ENCODE data around the gene UBAC2.

Gene UBAC2

DNA sequence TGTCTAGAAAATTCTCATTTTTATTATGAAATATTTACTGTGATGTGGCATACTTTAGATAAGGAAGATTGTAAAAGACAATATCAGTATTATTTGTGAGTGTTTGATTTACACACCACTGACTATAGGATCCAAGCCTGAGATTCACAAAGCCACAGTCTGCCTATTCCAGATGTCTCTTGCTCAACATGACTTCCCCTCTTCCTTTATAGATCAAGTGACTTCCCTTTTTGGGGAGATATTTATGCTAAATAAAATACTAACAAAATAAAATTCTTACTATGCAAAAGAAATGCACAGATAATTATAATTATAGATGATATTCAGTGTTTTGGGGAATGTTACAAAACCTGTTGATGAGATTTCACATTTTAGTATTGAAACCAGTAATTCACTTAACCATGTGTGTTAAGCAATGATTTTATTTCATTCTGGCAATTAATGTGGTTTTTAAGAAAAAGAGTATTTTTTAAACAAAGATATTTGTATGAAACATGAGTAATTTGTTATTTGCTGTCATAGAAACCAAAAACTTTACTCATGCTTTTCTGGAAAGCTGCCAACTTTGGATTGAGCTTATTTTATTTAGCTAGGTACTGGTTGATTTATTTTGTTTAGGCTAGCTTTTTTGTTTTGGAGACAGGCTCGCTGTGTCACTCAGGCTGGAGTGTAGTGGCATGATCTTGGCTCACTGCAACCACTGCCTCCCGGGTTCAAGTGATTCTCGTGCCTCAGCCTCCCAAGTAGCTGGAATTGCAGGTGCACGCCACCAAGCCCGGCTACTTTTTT is 120.2 kb downstream of the UBAC2 start:
- H3K27ac Mint-ChIP-seq: no peak overlapping the region
- DNase-seq: no peak
- CTCF ChIA-PET: interaction anchor here (0.9 to 2.0 kb wide), 2 partner anchors 49 to 51 kb away, joined by 3 to 12 read pairs; no protein-coding TSS in a partner anchor
- H3K27me3 Mint-ChIP-seq: no peaks in the 10 kb centered on the region
- no peak overlapping the region for H3K4me3 Mint-ChIP-seq
- H3K4me1 Mint-ChIP-seq: peaks cover 66% of the 10 kb centered on the region
- H3K9me3 Mint-ChIP-seq: no peaks in the 10 kb centered on the region
- H3K36me3 Mint-ChIP-seq: peaks cover 51% of the 10 kb centered on the region

DNA sequence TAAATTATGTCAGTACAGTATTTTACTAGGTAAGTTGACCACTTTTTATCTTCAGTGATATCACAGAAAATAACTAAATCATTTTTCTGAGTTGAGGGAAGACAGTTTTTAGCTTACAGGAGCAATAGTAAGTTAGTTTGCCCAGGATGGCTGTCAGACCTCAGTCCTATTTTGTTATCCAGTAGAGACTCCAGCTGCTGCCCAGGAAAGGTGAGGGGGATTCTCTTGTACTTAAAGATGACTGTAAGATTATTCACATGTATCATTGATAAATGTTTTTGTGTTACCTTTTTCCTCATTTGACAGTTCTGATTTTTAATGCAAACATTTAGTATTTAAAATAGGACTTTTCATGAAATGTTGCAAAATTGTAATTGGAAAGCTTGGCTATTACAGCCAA is 121.1 kb downstream of the UBAC2 start:
- Mint-ChIP-seq H3K27me3 (no peaks in the 10 kb centered on the region), H3K4me3 (no peak overlapping the region), H3K36me3 (peaks cover 50% of the 10 kb centered on the region), H3K9me3 (no peaks in the 10 kb centered on the region), H3K4me1 (peaks cover 66% of the 10 kb centered on the region), H3K27ac (peak overlapping the region; percentile 91)
- CTCF ChIA-PET: interaction anchor here (0.8 to 2.5 kb wide), 7 partner anchors 16 to 115 kb away, joined by 3 to 12 read pairs (median 4); no protein-coding TSS in a partner anchor
- no peak for DNase-seq

DNA sequence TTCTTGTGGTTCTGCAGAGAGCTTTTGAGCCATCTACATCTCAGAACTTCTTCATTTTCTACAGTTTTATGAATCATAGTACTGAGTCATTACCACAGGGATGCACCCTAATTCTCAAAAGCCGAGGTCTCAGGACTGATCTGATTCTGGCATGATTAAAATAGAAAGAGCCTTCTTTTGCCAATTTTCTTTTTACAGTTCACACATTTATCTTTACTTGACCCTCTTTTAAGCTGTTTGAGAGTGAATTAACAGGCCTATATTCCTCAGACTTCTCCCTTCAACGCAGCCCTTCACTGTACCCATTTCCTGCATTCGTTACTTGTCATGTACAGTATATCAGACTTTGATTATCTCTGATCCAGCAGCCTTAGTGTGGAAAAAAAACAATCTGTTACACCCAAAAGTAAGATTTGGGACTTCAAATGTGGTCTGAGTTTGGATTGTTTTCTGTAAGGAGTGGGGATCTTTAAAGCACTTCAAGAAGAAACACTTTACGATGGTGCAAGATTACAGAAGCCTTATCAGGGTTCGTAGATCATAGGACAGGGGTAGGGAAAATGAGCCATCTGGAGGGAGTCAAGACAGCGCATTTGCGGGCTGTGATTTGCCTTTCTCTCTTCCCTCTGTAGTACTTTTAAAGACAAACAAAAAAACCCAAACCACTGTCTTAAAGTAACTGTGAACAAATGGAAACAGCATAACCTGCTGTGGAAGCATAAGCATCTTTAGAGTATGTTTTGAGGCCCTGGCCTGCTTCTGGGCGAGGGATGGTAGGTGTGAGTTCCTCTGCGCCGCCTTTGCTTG is 121.8 kb downstream of the UBAC2 start:
- CTCF ChIA-PET: interaction anchor here (0.8 to 2.5 kb wide), 7 partner anchors 16 to 115 kb away, joined by 3 to 12 read pairs (median 4); no protein-coding TSS in a partner anchor
- Mint-ChIP-seq H3K27me3 (no peaks in the 10 kb centered on the region), H3K4me3 (peak overlapping the region; percentile 16), H3K9me3 (no peaks in the 10 kb centered on the region), H3K4me1 (peaks cover 64% of the 10 kb centered on the region), H3K36me3 (peaks cover 48% of the 10 kb centered on the region), H3K27ac (peak overlapping the region; percentile 91)
- DNase-seq: peak; percentile 48

DNA sequence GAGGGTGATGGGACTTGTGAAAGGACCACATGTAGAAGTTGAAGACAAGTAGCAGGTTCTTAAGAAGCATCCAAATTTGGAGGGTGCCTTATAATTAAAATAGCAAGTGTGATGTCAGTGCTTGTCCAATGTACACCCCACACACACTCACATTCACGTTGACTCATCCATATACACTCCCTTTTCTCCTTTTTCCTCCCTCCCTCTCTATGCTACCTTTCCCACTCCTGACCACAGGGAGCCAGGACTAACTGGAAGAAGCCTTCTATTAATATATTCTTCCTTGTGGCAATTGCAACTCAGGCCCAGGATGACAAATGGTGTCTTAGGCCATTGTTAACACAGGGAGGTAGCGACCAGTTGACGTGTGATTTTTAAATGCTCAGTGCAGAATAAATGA is 122.8 kb downstream of the UBAC2 start:
- peaks cover 49% of the 10 kb centered on the region for H3K36me3 Mint-ChIP-seq
- no peak for DNase-seq
- CTCF ChIA-PET: interaction anchor here (1.2 to 2.5 kb wide), 4 partner anchors 29 to 57 kb away, joined by 3 to 12 read pairs (median 4); no protein-coding TSS in a partner anchor
- no peaks in the 10 kb centered on the region for H3K9me3 Mint-ChIP-seq
- peak overlapping the region; percentile 91 for H3K27ac Mint-ChIP-seq
- peak overlapping the region; percentile 23 for H3K4me3 Mint-ChIP-seq
- peaks cover 64% of the 10 kb centered on the region for H3K4me1 Mint-ChIP-seq
- H3K27me3 Mint-ChIP-seq: no peaks in the 10 kb centered on the region

DNA sequence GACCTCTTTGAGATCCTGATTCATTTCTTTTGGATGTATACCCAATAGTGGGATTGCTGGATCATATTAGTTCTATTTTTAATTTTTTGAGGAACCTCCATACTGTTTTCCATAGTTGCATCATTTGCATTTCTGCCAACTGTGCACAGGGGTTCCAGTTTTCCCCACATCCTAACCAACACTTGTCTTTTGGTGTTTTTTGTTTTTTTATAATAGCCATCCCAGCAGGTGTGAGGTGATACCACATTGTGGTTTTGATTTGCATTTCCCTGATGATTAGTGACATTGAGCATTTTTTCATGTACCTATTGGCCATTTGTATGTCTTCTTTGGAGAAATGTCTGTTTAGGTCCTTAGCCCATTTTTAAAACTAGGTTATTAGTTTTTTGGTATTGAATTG is 125.4 kb downstream of the UBAC2 start:
- CTCF ChIA-PET: no interaction called here
- no peak overlapping the region for H3K4me3 Mint-ChIP-seq
- no peaks in the 10 kb centered on the region for H3K9me3 Mint-ChIP-seq
- H3K27ac Mint-ChIP-seq: no peak overlapping the region
- peaks cover 57% of the 10 kb centered on the region for H3K4me1 Mint-ChIP-seq
- no peaks in the 10 kb centered on the region for H3K27me3 Mint-ChIP-seq
- peaks cover 61% of the 10 kb centered on the region for H3K36me3 Mint-ChIP-seq
- DNase-seq: no peak

DNA sequence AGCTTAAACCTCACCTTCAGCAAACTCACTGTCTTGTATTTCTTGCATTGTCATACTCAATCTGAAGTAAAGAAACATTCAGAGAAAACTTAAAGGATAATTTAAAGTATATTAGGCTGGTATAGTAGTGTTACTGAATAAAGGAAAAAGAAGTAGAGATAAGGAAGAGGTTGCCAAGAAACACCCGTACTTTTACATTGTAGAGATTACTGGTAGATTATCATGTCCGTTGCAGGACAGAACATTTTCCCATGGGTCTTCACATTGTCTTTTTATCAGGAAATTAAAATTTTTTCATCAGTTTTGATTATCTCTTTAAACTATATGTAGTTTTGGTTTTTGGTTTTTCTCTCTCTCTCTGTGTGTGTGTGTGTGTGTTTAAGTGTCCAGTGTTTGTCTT is 126.5 kb downstream of the UBAC2 start:
- CTCF ChIA-PET: no interaction called here
- H3K4me1 Mint-ChIP-seq: peaks cover 55% of the 10 kb centered on the region
- no peaks in the 10 kb centered on the region for H3K27me3 Mint-ChIP-seq
- H3K4me3 Mint-ChIP-seq: no peak overlapping the region
- H3K27ac Mint-ChIP-seq: no peak overlapping the region
- H3K36me3 Mint-ChIP-seq: peaks cover 72% of the 10 kb centered on the region
- DNase-seq: no peak
- no peaks in the 10 kb centered on the region for H3K9me3 Mint-ChIP-seq

DNA sequence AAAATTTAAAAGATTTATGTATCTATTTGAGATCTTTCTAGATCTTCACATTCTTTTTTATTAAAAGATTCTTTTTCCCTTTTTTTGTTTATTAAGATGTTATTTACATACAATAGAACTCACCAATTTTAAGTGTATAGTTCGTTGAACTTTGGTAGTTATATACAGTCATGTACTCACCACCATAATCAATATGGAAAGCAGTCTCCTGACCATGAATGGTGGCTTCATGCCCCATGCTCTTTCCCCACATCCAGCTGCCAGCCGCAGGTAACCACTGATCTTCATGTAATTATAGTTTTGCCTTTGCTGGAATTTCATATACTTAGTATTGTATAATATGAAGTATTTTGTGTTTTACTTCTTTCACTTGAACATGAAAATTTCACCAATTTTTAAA is 127.1 kb downstream of the UBAC2 start:
- Mint-ChIP-seq H3K36me3 (peaks cover 75% of the 10 kb centered on the region), H3K27me3 (no peaks in the 10 kb centered on the region)

DNA sequence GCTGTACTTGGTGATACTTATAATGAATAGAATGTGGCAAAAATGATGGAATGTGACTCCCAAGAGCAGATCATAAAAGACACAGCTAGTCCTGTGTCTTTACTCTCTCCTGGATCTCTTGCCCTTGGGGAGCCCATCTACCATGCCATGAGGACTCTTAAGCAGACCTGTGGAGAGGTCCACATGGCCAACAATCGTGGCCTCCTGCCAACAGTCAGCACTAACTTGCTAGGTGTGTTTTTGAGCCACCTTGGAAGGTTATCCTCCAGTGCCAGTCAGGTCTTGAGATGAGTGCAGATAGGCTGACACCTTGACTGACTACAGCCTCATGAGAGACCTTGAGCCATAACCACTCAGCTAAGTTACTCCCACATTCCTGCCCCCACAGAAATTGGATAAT is 128.8 kb downstream of the UBAC2 start:
- no peak overlapping the region for H3K4me3 Mint-ChIP-seq
- no peak for DNase-seq
- H3K36me3 Mint-ChIP-seq: peaks cover 65% of the 10 kb centered on the region
- peaks cover 36% of the 10 kb centered on the region for H3K4me1 Mint-ChIP-seq
- no peaks in the 10 kb centered on the region for H3K9me3 Mint-ChIP-seq
- CTCF ChIA-PET: interaction anchor here (0.6 to 1.5 kb wide), 2 partner anchors 12 to 57 kb away, joined by 3 to 4 read pairs; no protein-coding TSS in a partner anchor
- no peaks in the 10 kb centered on the region for H3K27me3 Mint-ChIP-seq
- H3K27ac Mint-ChIP-seq: no peak overlapping the region

More for the DNA sequence above, 127.1 kb downstream of the UBAC2 start:
- CTCF ChIA-PET: no interaction called here
- peaks cover 52% of the 10 kb centered on the region for H3K4me1 Mint-ChIP-seq
- H3K27ac Mint-ChIP-seq: no peak overlapping the region
- H3K9me3 Mint-ChIP-seq: no peaks in the 10 kb centered on the region
- DNase-seq: no peak
- no peak overlapping the region for H3K4me3 Mint-ChIP-seq

DNA sequence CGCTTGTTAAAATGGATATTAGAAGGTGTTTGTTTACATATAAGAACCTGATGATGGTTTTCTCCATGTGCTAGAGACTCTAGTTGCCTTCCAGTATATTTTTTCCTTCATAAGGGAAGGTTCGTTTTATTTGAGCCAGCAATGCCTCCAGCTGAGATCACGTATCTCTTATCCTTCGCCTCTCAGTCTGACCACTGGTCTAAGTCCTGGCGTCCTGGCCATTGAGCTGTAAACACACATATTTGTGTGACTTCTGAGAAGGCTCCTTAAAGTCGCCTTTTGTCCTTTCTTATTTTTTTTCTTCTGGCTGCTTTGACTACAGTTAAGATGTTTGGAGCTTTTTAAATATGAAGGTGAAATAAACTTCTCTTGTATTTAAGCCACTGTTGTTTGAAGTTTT is 130.3 kb downstream of the UBAC2 start:
- Mint-ChIP-seq H3K36me3 (peaks cover 59% of the 10 kb centered on the region), H3K27me3 (no peaks in the 10 kb centered on the region), H3K9me3 (no peaks in the 10 kb centered on the region), H3K4me3 (no peak overlapping the region), H3K27ac (no peak overlapping the region), H3K4me1 (peaks cover 23% of the 10 kb centered on the region)
- no peak for DNase-seq
- CTCF ChIA-PET: no interaction called here

DNA sequence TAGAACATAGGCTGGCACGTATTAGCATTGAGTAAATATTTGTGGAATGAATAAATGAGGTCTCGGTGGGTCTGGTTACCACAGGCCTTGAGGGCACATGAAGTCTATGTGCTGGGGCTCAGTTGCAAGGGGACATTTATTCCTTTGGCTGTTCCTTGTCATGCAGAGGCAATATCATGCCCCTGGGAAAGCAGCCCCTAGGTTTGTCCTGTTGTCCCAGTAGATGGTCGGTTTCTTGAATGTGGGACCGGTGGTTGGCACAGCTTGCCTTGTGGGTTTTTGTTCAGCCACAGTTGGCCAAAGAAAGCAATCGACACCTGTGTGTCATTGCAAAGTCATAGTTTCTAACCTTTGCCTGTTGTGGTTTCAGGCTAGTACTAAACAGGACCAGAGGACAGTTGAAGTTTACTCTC is 131.2 kb downstream of the UBAC2 start:
- CTCF ChIA-PET: interaction anchor here (1.1 to 1.4 kb wide), 2 partner anchors 14 to 20 kb away, joined by 3 to 4 read pairs; no protein-coding TSS in a partner anchor
- Mint-ChIP-seq H3K4me3 (no peak overlapping the region), H3K4me1 (peaks cover 19% of the 10 kb centered on the region), H3K36me3 (peaks cover 61% of the 10 kb centered on the region), H3K27me3 (no peaks in the 10 kb centered on the region), H3K27ac (no peak overlapping the region), H3K9me3 (no peaks in the 10 kb centered on the region)
- DNase-seq: no peak

DNA sequence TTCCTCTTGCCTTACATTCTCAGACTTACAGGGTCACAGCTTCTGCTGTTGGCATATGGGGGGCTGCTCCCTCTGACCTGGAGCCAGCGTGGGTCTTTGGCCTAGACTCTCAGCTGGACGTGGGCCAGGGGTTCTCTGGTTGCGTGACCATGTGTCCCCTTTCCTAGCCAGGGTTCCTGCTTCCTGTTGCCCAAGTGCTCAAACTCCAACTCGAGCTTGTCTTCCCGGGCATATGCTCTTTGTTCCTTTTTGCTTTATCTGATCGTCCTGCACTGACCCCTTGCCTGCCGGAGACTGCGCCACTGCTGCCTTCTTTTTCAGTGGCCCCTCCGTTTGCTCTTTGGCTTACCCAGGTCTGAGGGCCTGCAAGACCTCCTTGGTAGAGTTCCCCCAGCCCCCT is 131.8 kb downstream of the UBAC2 start:
- CTCF ChIA-PET: interaction anchor here (1.1 to 1.4 kb wide), 2 partner anchors 13 to 20 kb away, joined by 3 to 4 read pairs; no protein-coding TSS in a partner anchor
- peaks cover 18% of the 10 kb centered on the region for H3K4me1 Mint-ChIP-seq

DNA sequence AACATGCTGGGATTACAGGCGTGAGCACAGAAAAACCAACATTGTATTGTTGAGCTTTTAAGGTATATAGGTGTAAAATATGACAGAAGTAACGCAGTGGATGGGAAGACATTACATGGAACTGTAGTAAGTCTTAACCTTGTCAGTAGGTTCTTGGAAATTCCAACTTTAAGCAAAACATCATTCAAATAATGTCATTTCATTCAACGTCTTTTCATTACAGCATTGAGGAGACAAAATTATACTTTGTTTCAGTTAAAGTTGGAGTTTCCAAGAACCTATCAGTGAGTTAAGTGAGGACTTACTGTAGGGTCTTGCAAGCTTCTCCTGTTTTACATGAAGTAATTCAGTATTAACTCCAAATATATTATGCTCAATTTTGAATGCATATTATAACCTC is 133.6 kb downstream of the UBAC2 start:
- CTCF ChIA-PET: interaction anchor here (0.7 to 2.6 kb wide), 4 partner anchors 10 to 65 kb away, joined by 3 to 10 read pairs (median 4); no protein-coding TSS in a partner anchor
- DNase-seq: no peak
- no peaks in the 10 kb centered on the region for H3K27me3 Mint-ChIP-seq
- H3K9me3 Mint-ChIP-seq: no peaks in the 10 kb centered on the region
- H3K36me3 Mint-ChIP-seq: peaks cover 64% of the 10 kb centered on the region
- H3K4me1 Mint-ChIP-seq: peaks cover 33% of the 10 kb centered on the region
- H3K4me3 Mint-ChIP-seq: no peak overlapping the region
- no peak overlapping the region for H3K27ac Mint-ChIP-seq

More for the DNA sequence above, 131.8 kb downstream of the UBAC2 start:
- Mint-ChIP-seq H3K36me3 (peaks cover 59% of the 10 kb centered on the region), H3K27me3 (no peaks in the 10 kb centered on the region), H3K27ac (peak overlapping the region; percentile 37), H3K9me3 (no peaks in the 10 kb centered on the region), H3K4me3 (no peak overlapping the region)
- DNase-seq: no peak

DNA sequence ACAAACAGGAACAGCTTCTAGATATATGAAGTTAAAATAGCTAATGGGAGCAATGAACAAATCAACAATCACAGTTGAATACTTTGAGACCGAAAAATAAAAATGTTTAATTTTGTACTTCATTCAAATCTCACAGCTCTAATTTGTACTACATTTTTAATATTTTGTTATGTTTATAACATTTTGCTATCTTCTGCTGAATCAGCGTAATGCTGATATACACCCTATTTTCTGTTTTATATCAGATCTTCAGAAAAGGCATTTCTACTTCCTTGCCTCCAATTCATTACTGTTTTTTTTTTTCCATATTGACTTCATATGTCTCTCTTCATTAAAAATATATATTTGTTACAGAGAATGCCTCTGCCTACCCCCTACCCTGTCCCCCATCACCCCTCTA is 134.4 kb downstream of the UBAC2 start:
- H3K4me3 Mint-ChIP-seq: no peak overlapping the region
- DNase-seq: no peak
- peaks cover 38% of the 10 kb centered on the region for H3K4me1 Mint-ChIP-seq
- H3K9me3 Mint-ChIP-seq: no peaks in the 10 kb centered on the region
- CTCF ChIA-PET: interaction anchor here (0.7 to 2.6 kb wide), 3 partner anchors 9 to 66 kb away, joined by 3 to 10 read pairs (median 4); no protein-coding TSS in a partner anchor
- H3K36me3 Mint-ChIP-seq: peaks cover 58% of the 10 kb centered on the region
- no peaks in the 10 kb centered on the region for H3K27me3 Mint-ChIP-seq
- no peak overlapping the region for H3K27ac Mint-ChIP-seq

DNA sequence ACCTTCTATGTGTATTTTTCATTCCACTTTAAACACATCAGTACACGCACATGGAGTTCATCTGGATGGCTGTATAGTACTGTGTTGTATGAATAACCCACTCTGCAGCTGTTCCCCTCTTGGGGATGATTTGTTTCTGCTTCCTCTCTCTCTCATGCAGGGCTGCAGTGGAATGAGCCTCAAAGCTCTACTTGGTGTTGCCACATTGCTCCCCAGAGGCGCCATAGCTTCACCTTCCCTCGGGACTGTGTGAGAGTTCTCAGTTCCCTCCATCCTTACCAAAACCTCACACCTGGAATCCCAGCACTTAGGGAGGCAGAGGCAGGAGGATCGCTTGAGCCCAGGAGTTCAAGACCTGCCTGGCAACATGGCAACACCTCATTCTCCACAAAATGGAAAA is 134.9 kb downstream of the UBAC2 start:
- DNase-seq: no peak
- peaks cover 60% of the 10 kb centered on the region for H3K36me3 Mint-ChIP-seq
- no peak overlapping the region for H3K27ac Mint-ChIP-seq
- H3K4me3 Mint-ChIP-seq: no peak overlapping the region
- peaks cover 44% of the 10 kb centered on the region for H3K4me1 Mint-ChIP-seq
- CTCF ChIA-PET: interaction anchor here (1.2 to 2.6 kb wide), 3 partner anchors 16 to 66 kb away, joined by 3 to 10 read pairs (median 3); no protein-coding TSS in a partner anchor
- no peaks in the 10 kb centered on the region for H3K27me3 Mint-ChIP-seq
- H3K9me3 Mint-ChIP-seq: no peaks in the 10 kb centered on the region

Measured in activated naive CD4-positive, alpha-beta T cell treated with anti-CD3 and anti-CD28 coated beads, Interleukin-2, amount 10 ng/mL, durations not matched to agents 7 days and 5 days (primary cell).